Measurements from ENCODE around the gene RIN3.
"Not testable (repeated sequence)": the region's sequence is repeated elsewhere in the genome, so short reads cannot be mapped to it uniquely, and the experiment has no call there.

RIN3 gene

DNA sequence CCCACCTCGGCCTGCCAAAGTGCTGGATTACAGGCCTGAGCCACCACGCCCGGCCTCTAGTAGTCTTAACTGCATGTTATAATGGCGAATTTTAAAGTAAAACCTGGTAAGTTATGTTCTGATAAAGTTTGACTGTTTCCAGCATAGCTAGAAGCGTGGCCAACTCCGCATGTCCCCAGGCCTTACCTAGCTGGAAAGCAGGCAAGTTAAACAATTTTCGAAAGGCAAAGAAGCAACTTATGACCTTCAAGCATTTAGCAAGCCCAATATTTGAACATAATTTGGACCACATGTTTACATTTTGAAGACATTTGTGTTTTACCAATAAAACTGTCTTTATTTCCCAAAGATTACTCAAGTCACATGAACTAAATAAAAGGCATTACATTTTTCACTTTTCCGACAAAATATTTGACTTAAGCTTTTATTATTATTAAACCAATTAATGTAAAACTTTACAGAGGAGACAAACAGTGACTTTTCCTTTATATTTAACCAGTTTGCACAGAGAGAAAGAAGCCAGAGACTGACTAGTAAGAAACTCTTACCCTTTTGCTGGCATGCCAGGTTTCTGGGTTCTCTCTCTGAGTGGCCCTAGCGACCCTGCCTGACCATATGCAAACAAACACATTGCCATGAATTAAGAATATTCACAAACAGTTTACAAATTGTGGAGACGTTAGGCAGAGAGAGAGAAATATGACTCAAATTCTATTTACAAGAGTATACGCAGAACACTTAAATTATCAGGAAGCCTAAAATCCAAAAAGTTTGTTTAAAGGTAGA lies 106.3 kb downstream of the RIN3 start:
- no peak for DNase-seq (ENCODE audit: low read depth in 1 of 2, low spot score in 1 of 2)

DNA sequence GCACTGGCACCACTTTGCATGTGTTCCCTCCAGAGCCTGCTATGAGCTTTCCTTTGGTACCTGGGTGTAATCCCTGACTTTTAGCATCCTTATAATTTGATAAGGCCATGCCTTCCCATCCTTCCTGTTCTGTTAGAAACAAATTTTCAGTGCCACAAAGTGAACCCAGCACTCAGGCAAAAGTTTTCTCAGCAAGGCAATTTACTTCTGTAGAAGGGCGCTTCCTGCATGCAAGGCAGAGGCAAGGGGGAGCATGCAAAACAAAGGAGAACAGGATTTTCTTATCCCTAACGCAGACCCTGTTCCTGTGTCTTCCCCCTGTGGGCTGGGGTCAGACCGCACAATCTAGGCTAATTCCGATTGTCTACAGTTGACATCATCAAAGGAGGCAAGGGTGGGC lies 108.7 kb downstream of the RIN3 start:
- no peak for DNase-seq (ENCODE audit: low read depth in 1 of 2, low spot score in 1 of 2)

DNA sequence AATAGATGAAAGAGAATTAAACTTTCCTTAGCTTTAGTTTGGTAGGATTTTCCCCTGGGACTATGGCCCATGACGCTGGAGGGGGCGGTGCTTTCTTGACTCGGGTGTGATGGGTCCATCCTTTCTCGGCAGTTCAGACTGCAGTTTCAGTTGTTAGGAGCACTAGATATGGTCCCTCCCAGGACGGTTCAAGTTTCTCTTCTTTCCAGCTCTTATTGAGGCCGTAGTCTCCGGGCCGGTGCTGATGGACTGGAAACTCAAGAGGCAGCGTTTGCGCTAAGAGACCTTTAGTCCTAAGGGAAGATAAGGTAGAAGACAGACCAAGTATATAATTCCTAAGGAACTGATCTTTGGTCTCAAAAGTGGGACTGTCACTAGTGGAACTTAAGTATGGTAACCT lies 111.2 kb downstream of the RIN3 start:
- no peak for DNase-seq (ENCODE audit: low read depth in 1 of 2, low spot score in 1 of 2)

DNA sequence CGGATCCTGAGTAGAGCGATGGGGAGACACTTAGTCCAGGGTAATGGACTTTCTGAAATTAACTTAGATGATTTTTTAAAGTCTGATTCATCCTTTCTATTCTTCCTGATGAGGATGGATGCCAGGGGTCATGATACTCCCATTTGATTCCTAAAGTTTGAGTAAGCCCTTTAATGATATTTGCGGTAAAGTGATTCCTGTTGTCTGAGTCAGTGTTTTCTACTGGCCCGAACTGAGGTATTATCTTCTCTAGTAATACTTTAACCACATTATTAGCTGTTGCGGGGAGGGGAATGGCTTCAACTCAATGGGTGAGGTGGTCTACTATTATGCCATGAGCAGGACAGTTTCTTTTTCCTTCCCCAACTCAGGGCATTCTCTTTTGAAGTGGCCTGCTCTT lies 111.6 kb downstream of the RIN3 start:
- DNase-seq (ENCODE audit: low read depth in 1 of 2, low spot score in 1 of 2) = no peak

DNA sequence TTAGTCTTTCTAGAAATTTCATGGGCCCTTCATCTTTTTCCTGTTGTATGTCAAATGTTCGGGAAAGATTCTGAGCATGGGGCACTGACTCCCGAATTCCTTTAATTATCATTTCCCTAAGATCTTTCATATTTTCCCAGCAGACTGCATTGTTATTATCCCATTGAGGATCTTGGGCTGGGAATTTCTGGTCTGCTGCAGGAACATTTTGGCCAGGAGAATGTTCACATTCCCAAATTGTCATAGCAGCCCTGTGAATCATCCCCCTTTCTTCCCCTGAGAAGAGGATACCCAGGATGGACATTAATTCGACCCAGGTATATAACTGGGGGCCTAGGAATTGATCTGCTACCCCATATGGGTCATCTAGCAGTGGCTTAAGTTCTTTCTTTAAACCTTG lies 112.5 kb downstream of the RIN3 start:
- DNase-seq (ENCODE audit: low read depth in 1 of 2, low spot score in 1 of 2) = no peak

DNA sequence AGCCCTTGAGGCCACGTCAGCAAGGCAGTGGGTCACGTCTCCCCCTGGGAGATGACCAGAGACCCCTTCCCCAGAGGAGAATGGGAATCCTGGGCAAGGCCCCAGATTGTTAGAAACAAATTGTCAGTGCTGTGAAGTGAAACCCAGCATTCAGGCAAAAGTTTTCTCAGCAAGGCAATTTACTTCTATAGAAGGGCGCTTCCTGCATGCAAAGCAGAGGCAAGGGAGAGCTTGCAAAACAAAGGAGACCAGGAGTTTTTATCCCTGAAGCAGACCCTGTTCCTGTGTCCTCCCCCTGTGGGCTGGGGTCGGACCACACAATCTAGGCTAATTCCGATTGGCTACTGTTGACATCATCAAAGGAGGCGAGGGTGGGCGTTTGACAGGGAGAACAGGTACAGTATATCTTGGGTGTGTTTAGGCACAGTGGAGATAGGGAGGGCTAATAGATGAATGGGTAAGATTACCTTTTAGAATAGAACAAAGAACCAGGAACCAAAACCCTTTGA lies 114.2 kb downstream of the RIN3 start:
- DNase-seq (ENCODE audit: low read depth in 1 of 2, low spot score in 1 of 2) = no peak

DNA sequence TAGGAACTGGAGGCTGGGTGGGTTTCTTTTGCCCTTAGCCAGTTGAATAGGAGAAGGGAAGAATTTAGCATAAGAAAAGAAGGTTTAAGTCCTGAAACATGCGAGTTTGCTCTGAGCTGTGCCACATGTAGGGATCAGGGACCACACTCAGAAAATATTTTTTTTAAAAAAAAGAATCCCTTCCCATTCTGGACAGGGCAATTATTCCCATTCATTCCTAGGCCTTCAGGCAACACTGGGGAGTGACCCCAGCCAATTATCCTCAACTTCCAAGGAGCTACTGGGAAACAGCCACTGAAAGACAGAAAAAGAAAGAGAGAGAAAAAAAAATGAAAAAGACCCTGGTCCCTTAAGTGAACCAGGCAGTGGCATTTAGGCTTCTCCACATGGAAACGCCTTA lies 115.1 kb downstream of the RIN3 start:
- no peak for DNase-seq (ENCODE audit: low read depth in 1 of 2, low spot score in 1 of 2)

DNA sequence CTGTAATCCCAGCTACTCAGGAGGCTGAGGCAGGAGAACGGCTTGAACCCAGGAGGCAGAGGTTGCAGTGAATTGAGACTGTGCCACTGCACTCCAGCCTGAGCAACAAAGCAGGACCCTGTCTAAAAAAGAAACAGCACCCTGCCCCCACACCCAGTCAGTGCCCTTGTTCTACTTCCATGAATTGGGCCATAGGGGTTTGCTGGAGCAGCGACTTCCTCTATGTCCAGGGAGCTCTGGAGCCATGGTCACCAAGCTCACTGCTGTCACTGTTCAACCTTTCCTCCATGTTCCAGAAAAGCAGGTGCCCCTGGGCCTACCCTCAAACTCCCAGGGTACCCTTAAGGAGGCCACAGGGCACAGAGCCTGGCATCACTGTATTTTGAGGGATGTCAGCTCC lies 116.8 kb downstream of the RIN3 start:
- no peak for DNase-seq (ENCODE audit: low read depth in 1 of 2, low spot score in 1 of 2)

DNA sequence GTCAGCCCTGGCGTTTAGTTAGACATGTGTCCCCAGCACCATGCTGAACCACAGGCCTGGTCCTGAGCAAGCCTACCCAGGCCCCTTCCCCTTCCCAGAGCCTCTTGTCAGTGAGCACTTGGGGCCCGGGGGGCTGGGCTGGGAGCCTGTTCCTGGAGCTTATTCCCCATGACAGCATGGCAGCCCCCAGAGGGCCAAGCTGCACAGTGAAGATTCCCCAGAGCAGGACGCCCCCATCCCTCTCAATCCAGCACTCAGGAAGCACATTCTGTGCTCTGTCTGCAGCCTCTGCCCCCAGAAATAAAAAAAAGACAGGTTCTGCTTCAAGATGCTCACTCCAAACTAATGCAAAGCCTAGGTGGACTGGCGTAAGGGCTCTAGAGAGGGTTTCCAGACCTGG lies 117.5 kb downstream of the RIN3 start:
- DNase-seq (ENCODE audit: low read depth in 1 of 2, low spot score in 1 of 2) = no peak

DNA sequence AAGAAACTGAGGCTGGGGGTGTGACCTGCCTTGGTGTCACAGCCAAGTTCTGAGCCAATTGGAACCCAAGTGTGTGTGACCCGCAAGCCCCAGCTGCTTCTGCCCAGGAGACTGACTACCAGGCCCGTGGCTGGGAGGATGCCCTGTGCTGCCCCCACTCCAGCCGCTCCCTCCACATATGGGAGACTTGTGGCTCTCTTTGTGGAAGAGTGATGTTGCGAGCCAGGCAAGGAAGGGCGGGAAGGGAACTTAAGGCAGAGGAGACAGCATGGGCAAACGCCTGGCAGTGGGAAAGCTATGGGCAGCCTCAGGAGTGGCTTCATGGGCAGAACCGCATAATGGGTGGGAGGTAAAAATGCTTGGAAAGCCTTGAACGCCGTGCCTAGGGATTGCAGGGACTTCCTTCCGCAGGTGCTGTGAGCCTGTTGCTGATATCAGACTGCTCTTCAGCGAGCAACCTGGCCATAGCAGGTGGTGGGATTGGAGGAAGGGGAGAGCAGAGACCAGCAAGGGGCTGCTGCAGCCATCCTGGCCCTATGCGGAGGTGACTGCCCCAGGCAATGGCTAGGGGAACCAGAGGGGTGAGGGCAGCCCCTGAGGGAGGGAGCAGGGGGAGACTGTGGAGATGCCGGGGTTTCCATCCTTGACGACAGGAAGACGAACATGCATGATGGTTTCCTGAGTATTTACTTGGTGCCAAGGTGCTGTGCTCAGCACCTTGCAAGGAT lies 119.1 kb downstream of the RIN3 start:
- DNase-seq (ENCODE audit: low read depth in 1 of 2, low spot score in 1 of 2) = no peak

DNA sequence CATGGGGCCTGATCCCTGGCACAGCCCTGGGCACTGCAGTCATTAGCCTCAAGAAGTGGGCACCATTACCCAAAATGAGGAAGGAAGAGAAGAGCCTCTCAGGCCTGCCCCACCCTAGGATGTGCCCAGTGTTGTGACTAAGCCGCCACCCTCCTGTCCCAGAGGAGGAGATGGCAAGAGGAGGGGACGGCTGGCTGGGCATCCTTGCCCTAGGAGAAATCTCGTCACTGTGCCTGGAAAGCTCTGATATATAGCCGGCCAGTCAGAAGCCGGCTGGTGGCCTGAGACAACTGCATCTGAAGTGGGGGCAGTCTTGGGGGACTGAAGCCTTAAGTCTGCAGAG lies 119.7 kb downstream of the RIN3 start:
- no peak for DNase-seq (ENCODE audit: low read depth in 1 of 2, low spot score in 1 of 2)

DNA sequence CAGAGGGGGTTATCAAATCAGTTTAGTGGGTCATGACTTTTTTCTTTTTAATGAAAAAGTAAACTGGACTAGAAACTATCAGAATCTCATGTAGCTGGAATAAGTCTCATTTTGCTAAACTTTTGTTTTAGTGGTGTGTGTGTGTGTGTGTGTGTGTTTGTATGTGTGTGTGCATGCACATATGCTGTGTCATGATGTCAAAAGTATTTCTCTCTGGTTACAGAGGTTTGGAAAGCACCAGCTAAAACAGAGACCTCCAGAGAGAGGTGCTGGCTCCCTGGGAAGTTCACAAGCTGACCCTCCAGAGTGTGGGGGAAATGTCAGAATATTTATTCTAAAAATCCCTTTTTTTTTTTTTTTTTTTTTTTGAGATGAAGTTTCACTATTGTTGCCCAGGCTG lies 120.1 kb downstream of the RIN3 start:
- no peak for DNase-seq (ENCODE audit: low read depth in 1 of 2, low spot score in 1 of 2)

DNA sequence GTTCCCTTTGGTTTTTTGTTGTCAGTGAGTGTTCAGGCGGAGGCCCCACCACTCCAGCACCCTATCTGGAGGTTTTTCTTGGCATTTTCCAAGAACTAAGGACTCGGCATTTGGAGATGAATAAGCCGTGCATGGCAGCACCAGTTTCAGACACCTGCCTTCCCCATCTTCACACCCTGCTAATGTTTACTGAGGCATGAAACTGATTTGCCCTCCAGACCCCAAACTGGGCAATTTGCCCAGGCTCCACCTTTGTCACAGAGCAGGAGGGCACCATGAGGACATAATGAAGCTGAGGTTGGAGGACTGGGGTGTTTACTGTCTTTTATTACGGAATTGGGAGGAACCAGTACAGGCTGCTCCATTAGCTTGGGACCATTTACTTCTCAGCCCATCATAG lies 121.5 kb downstream of the RIN3 start:
- no peak for DNase-seq (ENCODE audit: low read depth in 1 of 2, low spot score in 1 of 2)

DNA sequence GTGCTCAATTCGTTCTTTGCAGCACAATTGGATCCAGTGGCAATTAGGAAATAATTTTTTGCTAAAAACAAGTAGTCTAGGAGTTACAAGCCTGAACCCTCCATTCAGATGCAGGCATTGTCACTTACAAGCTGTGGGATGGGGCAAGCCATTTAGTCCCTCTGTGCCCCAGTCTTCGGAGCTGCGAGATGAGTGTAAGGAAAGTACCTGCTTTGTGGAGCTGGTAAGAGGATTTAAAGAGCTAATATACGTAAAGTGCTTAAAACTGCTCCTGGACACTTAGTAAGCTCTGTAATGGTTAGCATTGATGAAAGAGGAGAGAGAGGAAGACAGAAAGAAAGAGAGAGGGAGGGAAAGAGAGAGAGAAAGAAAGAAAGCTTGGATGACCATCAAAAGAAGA lies 122.3 kb downstream of the RIN3 start:
- no peak for DNase-seq (ENCODE audit: low read depth in 1 of 2, low spot score in 1 of 2)

DNA sequence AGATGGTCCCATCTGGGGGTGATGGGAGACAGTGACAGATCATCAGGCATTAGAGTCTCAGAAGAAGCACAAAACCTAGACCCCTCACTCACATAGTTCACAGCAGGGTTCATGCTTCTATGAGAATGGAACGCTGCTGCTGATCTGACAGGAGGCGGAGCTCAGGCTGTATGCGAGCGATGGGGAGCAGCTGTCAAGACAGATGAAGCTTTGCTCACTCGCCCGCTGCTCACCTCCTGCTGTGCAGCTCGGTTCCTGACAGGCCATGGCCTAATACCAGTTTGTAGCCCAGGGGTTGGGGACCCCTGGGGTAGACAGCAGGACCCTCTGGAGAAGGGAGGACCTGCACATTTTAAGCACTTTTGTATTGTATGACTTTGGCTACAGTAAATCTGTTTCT lies 123.6 kb downstream of the RIN3 start:
- no peak for DNase-seq (ENCODE audit: low read depth in 1 of 2, low spot score in 1 of 2)

DNA sequence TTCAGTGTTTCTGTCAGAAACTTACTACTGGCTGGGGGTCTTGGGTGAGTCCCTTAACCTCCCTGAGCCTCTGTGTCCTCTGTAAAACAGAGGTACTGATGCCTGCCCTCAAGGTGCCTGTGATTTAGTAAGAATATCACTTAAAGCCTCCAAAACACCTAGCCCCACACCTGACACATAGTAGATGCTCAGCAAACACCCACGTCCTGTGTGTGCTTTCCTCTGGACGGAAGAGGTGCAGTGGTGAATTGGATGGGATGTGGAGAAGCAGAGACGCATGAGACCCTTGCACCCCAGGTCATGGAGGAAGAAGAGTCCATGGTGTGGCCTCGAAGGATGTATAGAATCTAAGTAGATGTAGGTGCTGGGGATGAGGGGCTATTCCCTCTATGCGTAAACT lies 124.3 kb downstream of the RIN3 start:
- no peak for DNase-seq (ENCODE audit: low read depth in 1 of 2, low spot score in 1 of 2)

DNA sequence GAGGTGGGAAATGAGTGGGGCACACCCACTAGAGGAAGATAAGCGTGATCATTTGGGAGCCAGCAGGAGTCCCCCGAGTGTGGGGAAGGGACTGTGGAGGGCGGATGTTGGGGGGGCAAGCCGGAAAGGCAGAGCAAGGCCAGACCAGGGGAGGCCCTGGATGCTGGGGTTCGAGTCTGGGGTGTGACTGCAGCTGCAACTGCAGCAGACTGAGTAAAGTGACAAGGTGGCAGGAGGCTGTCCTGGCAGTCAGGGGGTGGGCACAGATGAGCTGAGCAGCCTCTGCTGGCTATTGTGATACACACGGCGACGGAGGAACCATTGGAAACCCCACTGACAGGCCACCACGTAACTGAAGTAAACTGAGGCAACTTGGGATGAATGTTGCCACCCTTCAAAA lies 124.7 kb downstream of the RIN3 start:
- no peak for DNase-seq (ENCODE audit: low read depth in 1 of 2, low spot score in 1 of 2)

DNA sequence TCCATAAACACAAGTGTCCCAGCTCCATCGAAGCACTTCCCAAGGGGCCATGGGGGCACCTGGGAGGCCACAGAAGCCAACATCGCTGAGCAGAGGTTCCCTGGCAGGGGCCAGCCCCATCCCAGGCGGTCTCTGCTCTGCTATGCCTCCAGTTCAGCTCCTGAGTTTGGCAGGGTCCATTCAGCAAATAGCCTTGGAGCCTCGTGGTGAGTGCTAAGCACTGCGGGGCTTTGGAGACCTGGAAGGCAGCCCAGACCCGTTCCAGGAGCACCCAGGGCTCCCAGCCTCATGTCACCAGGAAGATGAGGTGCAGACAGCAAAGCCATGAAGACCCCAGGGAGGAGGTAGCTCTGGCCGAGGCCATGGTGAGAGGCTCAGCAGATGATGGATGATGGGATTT lies 125.3 kb downstream of the RIN3 start:
- no peak for DNase-seq (ENCODE audit: low read depth in 1 of 2, low spot score in 1 of 2)

DNA sequence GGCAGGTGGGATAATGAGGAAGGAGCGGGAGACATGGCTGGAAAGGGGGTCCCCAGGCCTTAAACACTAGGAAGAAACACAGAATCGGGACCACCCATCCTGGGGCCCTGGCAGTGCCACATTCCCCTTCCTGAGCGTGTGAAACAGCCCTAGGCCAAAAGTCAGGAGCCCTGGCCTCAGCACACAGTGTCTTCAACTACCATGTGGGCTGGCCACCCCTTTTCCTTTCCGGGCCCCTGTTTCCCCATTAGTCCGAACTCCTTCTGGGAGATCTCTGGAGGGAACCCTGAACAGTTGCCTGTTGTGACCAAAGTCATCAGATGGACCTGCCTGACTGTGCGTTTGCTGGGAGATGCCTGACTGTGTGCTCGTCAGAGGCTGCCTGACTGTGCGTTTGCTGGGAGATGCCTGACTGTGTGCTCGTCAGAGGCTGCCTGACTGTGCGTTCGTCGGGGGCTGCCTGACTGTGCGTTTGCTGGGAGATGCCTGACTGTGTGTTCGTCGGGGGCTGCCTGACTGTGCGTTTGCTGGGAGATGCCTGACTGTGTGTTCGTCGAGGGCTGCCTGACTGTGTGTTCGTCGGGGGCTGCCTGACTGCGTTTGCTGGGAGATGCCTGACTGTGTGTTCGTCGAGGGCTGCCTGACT lies 126.0 kb downstream of the RIN3 start:
- DNase-seq (ENCODE audit: low read depth in 1 of 2, low spot score in 1 of 2) = not testable (repeated sequence)

DNA sequence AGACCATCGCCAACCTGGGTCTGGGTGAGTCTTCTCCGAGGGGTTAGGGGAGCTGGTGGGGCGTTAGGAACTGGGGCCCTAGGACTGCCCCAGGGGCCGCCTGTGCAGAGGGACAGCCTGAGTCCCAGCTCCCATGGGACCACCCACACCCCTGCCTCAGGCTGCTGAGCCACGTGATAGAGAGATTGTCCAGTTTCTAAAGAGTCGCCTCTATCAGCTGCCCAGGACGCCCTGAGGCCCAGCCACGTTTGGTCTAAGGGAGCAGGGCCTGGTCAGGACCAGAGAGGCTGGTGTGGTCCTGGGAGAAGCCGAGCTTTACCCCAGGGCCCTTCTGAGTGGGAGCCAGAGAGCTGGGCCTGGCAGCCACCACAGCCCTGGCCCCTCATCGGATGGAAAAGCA lies 127.7 kb downstream of the RIN3 start:
- no peak for DNase-seq (ENCODE audit: low read depth in 1 of 2, low spot score in 1 of 2)

DNA sequence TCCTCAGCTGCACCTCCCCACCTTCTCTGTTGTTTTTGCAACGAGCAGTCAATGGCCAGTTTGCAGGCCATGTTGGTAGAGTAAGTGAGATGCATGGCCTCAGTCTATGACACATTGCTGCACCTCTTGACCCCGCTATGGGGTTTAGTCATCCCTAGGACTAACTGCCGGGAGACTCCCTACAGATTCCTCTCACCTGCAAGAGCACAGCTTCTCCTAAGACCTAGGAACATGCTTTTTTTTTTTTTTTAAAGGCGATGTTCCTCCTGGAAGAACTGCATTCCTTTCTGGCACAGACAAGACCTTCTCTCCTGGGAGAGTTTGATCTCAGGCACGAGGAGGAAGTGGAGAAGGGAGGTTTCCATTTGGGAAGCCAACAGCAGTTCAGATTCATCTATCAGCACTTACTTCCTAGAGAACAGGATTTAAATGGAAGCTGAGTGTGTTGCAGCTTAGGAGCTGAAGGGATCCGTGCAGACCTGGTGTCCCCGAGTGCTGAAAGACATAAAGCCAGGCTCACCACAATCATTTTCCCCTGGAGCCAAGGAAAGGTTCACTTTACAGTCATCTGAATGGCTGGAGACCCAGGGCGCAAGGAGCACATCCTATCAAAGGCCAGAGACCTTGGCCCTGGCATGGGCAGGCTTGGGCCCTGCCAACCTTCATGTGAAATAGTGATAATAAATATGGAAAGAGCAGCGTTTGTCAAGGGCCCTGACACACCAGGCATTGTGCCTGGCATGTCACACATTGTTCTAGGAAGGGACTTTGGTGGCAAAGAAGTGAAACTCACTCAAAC lies 130.8 kb downstream of the RIN3 start:
- DNase-seq (ENCODE audit: low read depth in 1 of 2, low spot score in 1 of 2) = no peak

All from activated T-helper 1 cell treated with anti-CD3 and anti-CD28 coated beads, Interleukin-2, amount 50 U/mL, for 16 hours (primary cell).